MCF 10A (cell line): Measurements from ENCODE around the gene UBE2L6. TPM values are rescaled to one million over a fixed set of nuclear protein-coding genes. Genes with fewer than 3 reads are reported as not detected.

Experiments
- BruUV-seq: library from RNA; stranded (reverse); fragments of 400-500 nt; replicated peaks from 2 replicates; lab custom pipeline; 2021; lab: Mats Ljungman, UMichigan
- CTCF ChIA-PET: fragments of 300-600 bp; sonication (Branson Sonifier 250); formaldehyde crosslinking; extraction: SDS; loops from one replicate; lab custom pipeline; 2021; ENCODE audit warnings: antibody characterized with exemption, inconsistent platforms; lab: Yijun Ruan, JAX
- POLR2A ChIA-PET: fragments of 300-600, 350-650 bp; sonication (Branson Sonifier 250); formaldehyde crosslinking; extraction: SDS; loops from one replicate; lab custom pipeline; 2020; ENCODE audit warnings: antibody characterized with exemption, inconsistent platforms; lab: Yijun Ruan, JAX
- DNase-seq: peaks from one replicate; pipeline ENCODE4 v3.0.0-alpha.2; 2018; ENCODE audit not compliant: unreplicated experiment
- H3K27ac Mint-ChIP-seq: one replicate; pipeline ENCODE4 v1.8.0; 2022; ENCODE audit warnings: mild to moderate bottlenecking, low read depth, mixed read lengths; ENCODE audit not compliant: unreplicated experiment
- H3K27me3 Mint-ChIP-seq: one replicate; pipeline ENCODE4 v1.8.0; 2022; ENCODE audit warnings: mixed read lengths; ENCODE audit not compliant: insufficient read depth, unreplicated experiment
- H3K36me3 Mint-ChIP-seq: one replicate; pipeline ENCODE4 v1.8.0; 2022; ENCODE audit warnings: mild to moderate bottlenecking, moderate library complexity, mixed read lengths; ENCODE audit not compliant: insufficient read depth, unreplicated experiment
- H3K4me1 Mint-ChIP-seq: one replicate; pipeline ENCODE4 v1.8.0; 2022; ENCODE audit warnings: mixed read lengths; ENCODE audit not compliant: insufficient read depth, unreplicated experiment
- H3K4me3 Mint-ChIP-seq: one replicate; pipeline ENCODE4 v1.8.0; 2022; ENCODE audit warnings: mild to moderate bottlenecking, moderate library complexity, mixed read lengths; ENCODE audit not compliant: unreplicated experiment
- H3K9me3 Mint-ChIP-seq: one replicate; pipeline ENCODE4 v1.8.0; 2022; ENCODE audit warnings: mixed read lengths; ENCODE audit not compliant: unreplicated experiment
- intact Hi-C: fragments of 100-400 bp; cut with micrococcal nuclease; formaldehyde crosslinking; loops from 2 replicates; pipeline ENCODE4 v1.14.1; 2022
- total RNA-seq: library from RNA; stranded (reverse); gene quantifications from 2 replicates; pipeline ENCODE4 v1.2.3, GENCODE V29; 2022
- TF ChIP-seq, protein P1 (sequence below): fragments of 200-600 bp; IDR thresholded peaks from one replicate; pipeline ENCODE4 v1.8.0; 2022; ENCODE audit warnings: antibody characterized with exemption, mild to moderate bottlenecking; ENCODE audit not compliant: unreplicated experiment

The UBE2L6 gene
- total RNA-seq, 1 experiment from 2014 or later: 17.0 TPM

- BruUV-seq: no TSS peak
- CTCF ChIA-PET: no interaction called here
- H3K4me1 Mint-ChIP-seq: no peaks in the 10 kb centered on the region
Measured at GRCh38 chr11:57585301-57585700, 17.8 kb upstream of the UBE2L6 start.

GRCh38 chr11:57584341-57584740, 16.9 kb upstream of the UBE2L6 start:
- H3K27ac Mint-ChIP-seq: no peak overlapping the region
- ChIA-PET CTCF (interaction anchor here (1.5 to 1.6 kb wide), 2 partner anchors 8 to 11 kb away, joined by 3 to 5 read pairs; no protein-coding TSS in a partner anchor), POLR2A (no interaction called here)
- H3K36me3 Mint-ChIP-seq: no peaks in the 10 kb centered on the region
- TF ChIP-seq, protein P1, sequence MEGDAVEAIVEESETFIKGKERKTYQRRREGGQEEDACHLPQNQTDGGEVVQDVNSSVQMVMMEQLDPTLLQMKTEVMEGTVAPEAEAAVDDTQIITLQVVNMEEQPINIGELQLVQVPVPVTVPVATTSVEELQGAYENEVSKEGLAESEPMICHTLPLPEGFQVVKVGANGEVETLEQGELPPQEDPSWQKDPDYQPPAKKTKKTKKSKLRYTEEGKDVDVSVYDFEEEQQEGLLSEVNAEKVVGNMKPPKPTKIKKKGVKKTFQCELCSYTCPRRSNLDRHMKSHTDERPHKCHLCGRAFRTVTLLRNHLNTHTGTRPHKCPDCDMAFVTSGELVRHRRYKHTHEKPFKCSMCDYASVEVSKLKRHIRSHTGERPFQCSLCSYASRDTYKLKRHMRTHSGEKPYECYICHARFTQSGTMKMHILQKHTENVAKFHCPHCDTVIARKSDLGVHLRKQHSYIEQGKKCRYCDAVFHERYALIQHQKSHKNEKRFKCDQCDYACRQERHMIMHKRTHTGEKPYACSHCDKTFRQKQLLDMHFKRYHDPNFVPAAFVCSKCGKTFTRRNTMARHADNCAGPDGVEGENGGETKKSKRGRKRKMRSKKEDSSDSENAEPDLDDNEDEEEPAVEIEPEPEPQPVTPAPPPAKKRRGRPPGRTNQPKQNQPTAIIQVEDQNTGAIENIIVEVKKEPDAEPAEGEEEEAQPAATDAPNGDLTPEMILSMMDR: no peak
- no peaks in the 10 kb centered on the region for H3K4me1 Mint-ChIP-seq
- H3K4me3 Mint-ChIP-seq: no peak overlapping the region
- intact Hi-C loops: no loop called here
- BruUV-seq: no TSS peak
- no peak for DNase-seq
- no peaks in the 10 kb centered on the region for H3K9me3 Mint-ChIP-seq
- no peaks in the 10 kb centered on the region for H3K27me3 Mint-ChIP-seq

More at GRCh38 chr11:57585301-57585700, 17.8 kb upstream of the UBE2L6 start:
- Mint-ChIP-seq H3K9me3 (no peaks in the 10 kb centered on the region), H3K27me3 (no peaks in the 10 kb centered on the region), H3K4me3 (no peak overlapping the region), H3K36me3 (no peaks in the 10 kb centered on the region), H3K27ac (no peak overlapping the region)
- DNase-seq: no peak
- intact Hi-C loops: no loop called here
- POLR2A ChIA-PET: interaction anchor here (0.7 kb wide), 1 partner anchor 582 kb away, joined by 3 read pairs; no protein-coding TSS in a partner anchor
- TF ChIP-seq, protein P1: no peak

GRCh38 chr11:57574061-57574460, 6.6 kb upstream of the UBE2L6 start:
- DNase-seq: no peak
- ChIA-PET CTCF (interaction anchor here (9.6 kb wide), 1 partner anchor 68 kb away, joined by 315 read pairs; no protein-coding TSS in a partner anchor), POLR2A (interaction anchor here (0.7 to 1.1 kb wide), 2 partner anchors 74 to 75 kb away, joined by 3 read pairs; partner anchors contain the start of gene YPEL4)
- BruUV-seq: no TSS peak
- Mint-ChIP-seq H3K27ac (no peak overlapping the region), H3K4me1 (peaks cover 5% of the 10 kb centered on the region), H3K9me3 (no peaks in the 10 kb centered on the region), H3K4me3 (no peak overlapping the region), H3K36me3 (no peaks in the 10 kb centered on the region), H3K27me3 (no peaks in the 10 kb centered on the region)
- intact Hi-C loops: no loop called here
- TF ChIP-seq, protein P1: no peak

DNA sequence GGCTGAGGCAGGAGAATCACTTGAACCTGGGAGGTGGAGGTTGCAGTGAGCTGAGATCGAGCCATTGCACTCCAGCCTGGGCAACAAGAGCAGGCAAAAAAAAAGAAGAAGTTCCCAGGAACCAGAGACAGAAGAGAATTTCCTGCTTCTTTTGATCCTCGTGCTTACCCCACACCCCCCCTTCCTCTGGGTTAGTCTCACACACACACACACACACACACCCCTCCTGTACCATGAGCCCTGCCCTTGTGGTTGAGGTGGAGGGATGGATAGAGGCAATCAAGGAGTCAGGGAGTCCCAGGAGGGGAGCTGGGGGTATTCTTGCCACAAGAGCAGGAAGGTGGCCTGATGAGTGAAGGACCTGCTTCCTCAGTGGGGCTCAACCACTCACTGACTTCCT, 4.1 kb upstream of the UBE2L6 start:
- Mint-ChIP-seq H3K9me3 (no peaks in the 10 kb centered on the region), H3K4me3 (no peak overlapping the region), H3K4me1 (peaks cover 18% of the 10 kb centered on the region), H3K36me3 (peaks cover 6% of the 10 kb centered on the region), H3K27ac (no peak overlapping the region), H3K27me3 (no peaks in the 10 kb centered on the region)
- BruUV-seq: no TSS peak
- TF ChIP-seq, protein P1: no peak
- DNase-seq: no peak
- POLR2A ChIA-PET: interaction anchor here (0.9 to 1.2 kb wide), 2 partner anchors 73 to 1006 kb away, joined by 3 to 4 read pairs; no protein-coding TSS in a partner anchor
- CTCF ChIA-PET: interaction anchor here (0.5 to 9.6 kb wide), 5 partner anchors 18 to 93 kb away, joined by 3 to 315 read pairs (median 3); no protein-coding TSS in a partner anchor
- intact Hi-C loops: no loop called here
